ENCODE results near the gene STAC.

DNA sequence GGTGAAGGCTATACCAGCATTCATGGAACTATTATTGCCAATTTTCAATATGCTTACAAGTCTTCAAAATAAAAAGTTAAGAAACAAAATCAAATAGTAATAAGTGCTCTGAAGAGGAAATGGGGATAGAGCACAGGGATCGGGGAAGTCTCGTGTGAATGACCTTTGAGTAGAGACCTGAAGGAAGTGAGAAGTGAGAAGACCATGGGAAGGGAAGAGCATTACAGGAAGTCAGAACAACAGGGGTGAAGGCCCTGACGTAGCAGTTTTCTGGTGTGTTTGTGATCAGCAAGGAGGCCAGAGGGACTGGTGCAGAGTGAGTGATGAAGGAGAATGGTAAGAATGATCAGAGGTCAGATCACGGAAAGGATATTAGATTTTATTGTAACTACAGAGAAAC, 48.1 kb downstream of the STAC start:
- TF ChIP-seq, protein P1, sequence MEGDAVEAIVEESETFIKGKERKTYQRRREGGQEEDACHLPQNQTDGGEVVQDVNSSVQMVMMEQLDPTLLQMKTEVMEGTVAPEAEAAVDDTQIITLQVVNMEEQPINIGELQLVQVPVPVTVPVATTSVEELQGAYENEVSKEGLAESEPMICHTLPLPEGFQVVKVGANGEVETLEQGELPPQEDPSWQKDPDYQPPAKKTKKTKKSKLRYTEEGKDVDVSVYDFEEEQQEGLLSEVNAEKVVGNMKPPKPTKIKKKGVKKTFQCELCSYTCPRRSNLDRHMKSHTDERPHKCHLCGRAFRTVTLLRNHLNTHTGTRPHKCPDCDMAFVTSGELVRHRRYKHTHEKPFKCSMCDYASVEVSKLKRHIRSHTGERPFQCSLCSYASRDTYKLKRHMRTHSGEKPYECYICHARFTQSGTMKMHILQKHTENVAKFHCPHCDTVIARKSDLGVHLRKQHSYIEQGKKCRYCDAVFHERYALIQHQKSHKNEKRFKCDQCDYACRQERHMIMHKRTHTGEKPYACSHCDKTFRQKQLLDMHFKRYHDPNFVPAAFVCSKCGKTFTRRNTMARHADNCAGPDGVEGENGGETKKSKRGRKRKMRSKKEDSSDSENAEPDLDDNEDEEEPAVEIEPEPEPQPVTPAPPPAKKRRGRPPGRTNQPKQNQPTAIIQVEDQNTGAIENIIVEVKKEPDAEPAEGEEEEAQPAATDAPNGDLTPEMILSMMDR (IDR thresholded peaks at IDR 0.05), result no peak
- no peak for TF ChIP-seq POLR2AphosphoS5 (IDR thresholded peaks at IDR 0.05)
- no peak for TF ChIP-seq POLR2A (IDR thresholded peaks at IDR 0.05)
- no peak for TF ChIP-seq EP300 (IDR thresholded peaks at IDR 0.05)

Measured in stomach (tissue), 4 donors.